HG02973 (cell line): Measurements from ENCODE around the gene SLC6A19.
"Not testable (repeated sequence)": the region's sequence is repeated elsewhere in the genome, so short reads cannot be mapped to it uniquely, and the experiment has no call there.

ENCODE experiments used
- ATAC-seq: cut with Tn5 transposase; IDR thresholded peaks from one replicate; pipeline ENCODE4 v1.9.1; 2021; ENCODE audit warnings: moderate library complexity; ENCODE audit not compliant: unreplicated experiment

SLC6A19 gene

GRCh38 chr5:1261643-1262042 is 60.2 kb downstream of the SLC6A19 start:
- no peak for ATAC-seq

DNA sequence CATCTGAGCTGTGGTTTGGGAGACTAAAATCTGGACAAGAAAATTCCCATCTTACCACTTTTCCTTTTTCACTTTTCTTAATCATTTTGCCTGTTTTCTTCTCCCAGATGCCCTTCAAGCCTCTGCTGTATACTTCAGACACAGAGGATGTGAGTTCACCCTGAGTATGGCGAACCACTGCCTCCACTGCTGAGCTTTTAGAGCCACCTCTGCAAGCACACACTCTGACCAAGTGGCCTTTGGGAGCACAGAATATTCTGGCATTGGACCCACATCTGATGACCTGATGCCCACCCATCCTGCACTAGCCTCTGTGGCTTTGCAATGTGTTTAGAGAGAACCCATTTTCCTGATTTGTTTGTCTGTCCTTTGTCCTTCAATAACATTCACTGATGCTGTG is 61.0 kb downstream of the SLC6A19 start:
- no peak for ATAC-seq

GRCh38 chr5:1264211-1264610 is 62.8 kb downstream of the SLC6A19 start:
- no peak for ATAC-seq

DNA sequence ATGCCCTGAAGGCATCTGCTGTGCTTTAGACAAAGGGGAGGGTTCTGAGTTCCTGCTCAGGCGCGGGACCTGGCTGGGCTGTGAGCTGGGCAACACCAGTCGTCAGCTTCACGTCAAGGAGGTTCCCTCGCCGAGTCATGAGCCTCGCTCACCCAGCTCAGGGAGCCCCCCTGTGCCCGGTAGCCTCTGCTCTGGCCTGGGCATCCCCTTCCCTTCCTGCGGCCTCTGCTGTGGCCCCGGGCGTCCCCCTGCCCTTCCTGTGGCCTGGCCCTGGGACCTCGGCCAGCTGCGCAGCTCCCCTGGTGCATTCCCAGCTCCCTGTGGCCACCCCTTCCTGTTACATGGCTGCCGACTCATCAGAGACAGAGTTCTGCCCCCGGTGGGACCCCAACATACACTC is 63.6 kb downstream of the SLC6A19 start:
- no peak for ATAC-seq

DNA sequence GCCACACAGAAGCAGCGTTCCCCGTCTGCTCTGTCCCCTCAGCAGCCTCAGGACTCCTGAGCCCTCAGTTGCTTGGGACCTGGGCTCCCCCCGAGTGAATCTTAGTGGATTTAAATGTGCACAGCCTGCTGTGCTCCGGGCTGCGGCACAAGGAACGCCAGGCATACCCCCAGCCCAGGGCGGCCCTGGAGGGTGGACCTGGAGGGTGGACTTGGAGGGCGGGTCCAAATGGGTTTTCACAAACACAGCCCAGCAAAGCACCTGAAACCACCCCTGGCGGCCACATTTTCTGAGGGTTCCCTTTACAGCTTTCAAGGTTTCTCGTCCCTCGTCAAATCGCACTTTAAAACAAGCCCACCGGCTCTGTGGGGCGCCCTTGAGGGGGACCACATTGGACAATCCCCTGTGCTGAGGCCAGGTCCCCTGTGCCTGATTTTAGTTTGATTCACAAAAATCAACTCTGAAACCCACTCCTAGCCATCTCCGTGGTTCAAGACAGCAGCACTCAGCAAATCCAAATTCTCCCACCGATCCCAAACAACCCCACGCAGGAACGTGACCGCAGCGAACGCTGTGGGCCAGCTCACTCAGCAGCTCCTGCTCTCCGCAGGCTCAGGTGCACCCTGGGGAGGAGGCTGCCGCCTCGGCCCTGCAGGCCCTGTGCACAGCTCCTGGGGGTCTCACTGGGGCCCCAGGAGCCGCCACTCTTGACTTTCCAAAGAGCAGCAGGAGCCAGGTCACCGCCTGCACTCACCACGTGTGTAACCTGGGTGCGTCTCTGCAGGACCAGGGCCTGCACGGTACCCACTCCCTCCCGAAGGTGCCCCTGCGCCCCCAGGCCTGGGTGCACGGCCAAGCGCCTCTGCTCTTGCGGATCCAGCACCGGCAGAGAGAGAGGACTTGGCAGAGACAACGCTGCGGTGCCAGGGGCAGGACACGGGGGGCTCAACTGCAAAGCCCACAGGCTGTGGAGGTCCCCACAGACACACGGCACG is 64.4 kb downstream of the SLC6A19 start:
- no peak for ATAC-seq

- ATAC-seq = no peak
Observed at GRCh38 chr5:1266791-1267190, 65.4 kb downstream of the SLC6A19 start.

DNA sequence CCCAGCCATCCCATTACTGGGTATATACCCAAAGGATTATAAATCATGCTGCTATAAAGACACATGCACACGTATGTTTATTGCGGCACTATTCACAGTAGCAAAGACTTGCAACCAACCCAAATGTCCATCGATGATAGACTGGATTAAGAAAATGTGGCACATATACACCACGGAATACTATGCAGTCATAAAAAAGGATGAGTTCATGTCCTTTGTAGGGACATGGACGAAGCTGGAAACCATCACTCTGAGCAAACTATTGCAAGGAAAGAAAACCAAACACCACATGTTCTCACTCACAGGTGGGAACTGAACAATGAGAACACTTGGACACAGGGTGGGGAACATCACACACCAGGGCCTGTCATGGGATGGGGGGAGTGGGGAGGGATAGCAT is 66.1 kb downstream of the SLC6A19 start:
- ATAC-seq = not testable (repeated sequence)

DNA sequence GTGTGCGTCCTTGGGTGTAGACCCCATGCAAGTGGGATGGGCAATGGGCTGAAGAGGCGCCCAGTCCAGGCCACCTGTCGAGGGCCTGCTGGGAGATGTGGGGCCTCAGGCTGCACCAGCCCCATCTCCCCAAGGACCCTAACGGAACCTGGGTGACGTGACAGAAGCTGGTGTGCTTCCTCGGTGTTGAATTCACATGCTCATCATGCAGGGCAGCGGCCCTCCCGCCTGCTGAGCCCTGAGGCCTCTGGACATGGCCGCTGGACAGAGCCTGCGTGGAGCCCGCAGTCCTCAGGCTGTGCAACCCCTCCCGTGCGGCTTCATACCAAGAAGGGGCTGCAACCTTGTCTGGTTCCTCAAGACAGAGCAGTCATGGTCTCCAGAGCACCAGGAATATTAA is 66.7 kb downstream of the SLC6A19 start:
- ATAC-seq = no peak

DNA sequence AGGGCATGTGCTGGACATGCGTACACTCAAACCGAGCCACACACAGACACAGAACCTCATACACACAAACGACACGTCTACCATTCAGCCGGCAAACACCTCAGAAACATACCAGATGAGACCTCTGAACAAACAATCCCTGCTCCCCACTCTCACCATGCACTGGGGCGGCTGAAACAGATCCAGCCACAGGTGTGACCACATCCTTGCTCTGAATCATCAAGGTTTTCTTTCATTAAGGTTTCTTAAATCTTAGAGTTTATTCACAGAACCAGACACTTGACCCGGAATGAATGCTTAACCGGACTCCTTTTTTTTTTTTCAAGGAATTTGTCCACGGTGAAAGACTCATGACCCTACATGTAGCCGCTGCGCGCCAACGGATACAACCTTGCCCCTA is 67.3 kb downstream of the SLC6A19 start:
- ATAC-seq = no peak

DNA sequence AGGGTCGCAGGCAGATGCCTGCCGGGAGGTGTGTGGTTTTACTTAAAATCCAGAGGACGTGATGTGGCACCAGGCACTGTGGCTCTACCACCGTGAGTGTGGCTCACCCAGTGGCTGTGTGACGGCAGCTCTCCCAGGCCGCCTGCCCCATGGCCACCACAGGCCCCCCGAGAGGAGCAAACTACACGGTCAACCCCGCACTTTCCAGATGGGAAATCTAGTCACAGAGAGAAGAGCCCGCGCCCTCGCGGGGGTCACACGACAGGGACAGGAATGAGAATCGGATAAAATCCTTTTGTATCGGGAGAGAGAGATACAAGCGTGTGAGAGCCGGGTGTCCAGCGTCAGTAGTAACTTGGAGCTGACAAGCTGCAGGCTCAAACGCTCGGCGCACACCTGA is 69.0 kb downstream of the SLC6A19 start:
- ATAC-seq = no peak

GRCh38 chr5:1270933-1271914 is 69.8 kb downstream of the SLC6A19 start:
- no peak for ATAC-seq

GRCh38 chr5:1272201-1272600 is 70.8 kb downstream of the SLC6A19 start:
- no peak for ATAC-seq

DNA sequence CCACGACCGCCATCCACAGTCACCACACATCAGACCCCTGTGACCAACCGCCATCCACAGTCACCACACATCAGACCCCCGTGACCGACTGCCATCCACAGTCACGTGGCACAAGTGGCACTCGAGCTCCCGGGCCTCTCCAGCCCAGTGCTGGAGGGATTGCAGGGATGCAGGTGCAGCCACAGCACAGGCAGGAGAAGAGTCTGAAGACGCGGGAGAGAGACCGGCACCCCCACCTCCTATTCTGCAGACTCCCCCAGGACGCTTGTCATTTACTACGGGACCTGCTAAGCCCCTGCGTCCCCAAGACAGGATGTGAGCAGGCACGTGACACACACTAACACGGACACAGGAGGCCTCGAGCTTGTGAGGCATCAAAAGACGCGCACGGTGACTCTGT is 72.3 kb downstream of the SLC6A19 start:
- no peak for ATAC-seq

- ATAC-seq = no peak
Observed at GRCh38 chr5:1274471-1274870, 73.1 kb downstream of the SLC6A19 start.
